ENCODE data around the gene LSS. TPM values are rescaled to one million over a fixed set of nuclear protein-coding genes. Genes with fewer than 3 reads are reported as not detected.

LSS gene
- total RNA-seq, 1 donor from 2014 or later = 26.7 TPM

GRCh38 chr21:46168659-46169386, 59.8 kb downstream of the LSS start:
- Mint-ChIP-seq H3K4me1 (peaks cover 13% of the 10 kb centered on the region), H3K27me3 (ENCODE audit: insufficient read depth, low read depth) (peaks cover 3% of the 10 kb centered on the region), H3K36me3 (peaks cover 5% of the 10 kb centered on the region), H3K4me3 (no peak overlapping the region), H3K9me3 (peaks cover 10% of the 10 kb centered on the region), H3K27ac (peak overlapping the region; percentile 46)
- H3K79me2 ChIP-seq (ENCODE audit: low read depth) = peaks cover 2% of the 10 kb centered on the region
- H3K9me3 ChIP-seq (ENCODE audit: low read depth) = no peaks in the 10 kb centered on the region
- H2AFZ ChIP-seq (replicated peaks) = no peak overlapping the region
- no peak overlapping the region for H3K27ac ChIP-seq
- no peak overlapping the region for H3K9ac ChIP-seq
- H3K36me3 ChIP-seq = no peaks in the 10 kb centered on the region
- no peaks in the 10 kb centered on the region for H3F3A ChIP-seq (ENCODE audit: low read depth)
- H3K4me1 ChIP-seq = no peaks in the 10 kb centered on the region
- no peak overlapping the region for H3K4me2 ChIP-seq
- TF ChIP-seq, protein P1, sequence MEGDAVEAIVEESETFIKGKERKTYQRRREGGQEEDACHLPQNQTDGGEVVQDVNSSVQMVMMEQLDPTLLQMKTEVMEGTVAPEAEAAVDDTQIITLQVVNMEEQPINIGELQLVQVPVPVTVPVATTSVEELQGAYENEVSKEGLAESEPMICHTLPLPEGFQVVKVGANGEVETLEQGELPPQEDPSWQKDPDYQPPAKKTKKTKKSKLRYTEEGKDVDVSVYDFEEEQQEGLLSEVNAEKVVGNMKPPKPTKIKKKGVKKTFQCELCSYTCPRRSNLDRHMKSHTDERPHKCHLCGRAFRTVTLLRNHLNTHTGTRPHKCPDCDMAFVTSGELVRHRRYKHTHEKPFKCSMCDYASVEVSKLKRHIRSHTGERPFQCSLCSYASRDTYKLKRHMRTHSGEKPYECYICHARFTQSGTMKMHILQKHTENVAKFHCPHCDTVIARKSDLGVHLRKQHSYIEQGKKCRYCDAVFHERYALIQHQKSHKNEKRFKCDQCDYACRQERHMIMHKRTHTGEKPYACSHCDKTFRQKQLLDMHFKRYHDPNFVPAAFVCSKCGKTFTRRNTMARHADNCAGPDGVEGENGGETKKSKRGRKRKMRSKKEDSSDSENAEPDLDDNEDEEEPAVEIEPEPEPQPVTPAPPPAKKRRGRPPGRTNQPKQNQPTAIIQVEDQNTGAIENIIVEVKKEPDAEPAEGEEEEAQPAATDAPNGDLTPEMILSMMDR (IDR thresholded peaks at IDR 0.05) = no peak
- H3K4me3 ChIP-seq = no peak overlapping the region
- no peaks in the 10 kb centered on the region for H4K20me1 ChIP-seq (ENCODE audit: low read depth)
- H3K27me3 ChIP-seq = no peaks in the 10 kb centered on the region
- no peak for DNase-seq (ENCODE audit: low spot score)

DNA sequence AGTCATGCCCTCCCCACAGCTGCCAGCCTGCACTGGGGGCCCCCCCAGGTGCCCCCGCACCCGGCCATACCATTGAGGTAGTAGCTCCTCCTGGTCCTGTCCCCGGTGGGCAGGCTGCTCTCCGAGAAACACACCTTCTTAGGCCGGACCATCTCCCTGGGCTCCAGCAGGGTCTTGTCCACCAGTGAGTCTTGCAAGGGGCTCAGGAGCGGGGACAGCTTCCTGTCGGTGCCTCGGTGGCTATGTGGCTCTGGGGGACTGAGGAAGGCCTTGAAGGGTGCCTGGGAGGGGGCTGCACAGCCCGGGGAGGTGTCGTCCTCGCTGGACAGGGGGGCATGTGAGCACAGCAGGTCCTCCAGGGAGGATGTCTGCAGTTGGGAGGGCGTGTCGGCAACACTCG, 60.3 kb downstream of the LSS start:
- Histone ChIP-seq H3K79me2 (ENCODE audit: low read depth) (no peaks in the 10 kb centered on the region), H3K4me1 (no peaks in the 10 kb centered on the region), H3K9ac (no peak overlapping the region), H3K36me3 (no peaks in the 10 kb centered on the region), H3K9me3 (ENCODE audit: low read depth) (no peaks in the 10 kb centered on the region), H3K27ac (no peak overlapping the region), H3F3A (ENCODE audit: low read depth) (no peaks in the 10 kb centered on the region), H3K4me2 (no peak overlapping the region), H3K4me3 (no peak overlapping the region), H2AFZ (replicated peaks) (no peak overlapping the region), H4K20me1 (ENCODE audit: low read depth) (no peaks in the 10 kb centered on the region), H3K27me3 (no peaks in the 10 kb centered on the region)
- Mint-ChIP-seq H3K27me3 (ENCODE audit: insufficient read depth, low read depth) (peaks cover 3% of the 10 kb centered on the region), H3K4me1 (peaks cover 13% of the 10 kb centered on the region), H3K27ac (no peak overlapping the region), H3K36me3 (peaks cover 8% of the 10 kb centered on the region), H3K9me3 (peaks cover 5% of the 10 kb centered on the region), H3K4me3 (no peak overlapping the region)
- DNase-seq (ENCODE audit: low spot score) = no peak
- no peak for TF ChIP-seq EZH2phosphoT487 (IDR thresholded peaks at IDR 0.05)
- no peak for TF ChIP-seq EZH2 (IDR thresholded peaks at IDR 0.05)
- TF ChIP-seq, protein P1 (IDR thresholded peaks at IDR 0.05) = no peak

DNA sequence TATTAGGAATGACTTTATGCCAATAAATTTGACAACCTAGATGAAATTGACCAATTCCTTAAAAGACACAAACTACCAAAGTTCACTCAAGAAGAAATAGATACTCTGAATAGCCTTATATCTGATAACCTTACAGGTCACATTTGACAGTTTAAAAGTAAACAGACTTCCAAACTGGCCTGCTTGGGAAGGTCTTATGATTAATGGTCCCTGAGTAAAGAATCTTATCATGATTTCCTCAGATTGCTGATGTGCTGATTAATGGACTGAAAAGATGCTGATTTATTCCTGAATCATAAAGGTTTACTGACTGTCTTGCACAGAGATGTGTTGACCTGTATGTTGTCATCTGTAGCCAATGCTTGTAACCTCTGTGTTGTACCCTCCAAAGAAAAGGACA, 63.5 kb downstream of the LSS start:
- H3K4me3 ChIP-seq = no peak overlapping the region
- TF ChIP-seq, protein P1 (IDR thresholded peaks at IDR 0.05) = no peak
- TF ChIP-seq EZH2 (IDR thresholded peaks at IDR 0.05) = no peak
- no peak for TF ChIP-seq EZH2phosphoT487 (IDR thresholded peaks at IDR 0.05)
- H3K27ac Mint-ChIP-seq = no peak overlapping the region
- H3K27me3 Mint-ChIP-seq (ENCODE audit: insufficient read depth, low read depth) = no peaks in the 10 kb centered on the region
- H3K4me2 ChIP-seq = no peak overlapping the region
- no peak overlapping the region for H2AFZ ChIP-seq (replicated peaks)
- no peaks in the 10 kb centered on the region for H3K9me3 ChIP-seq (ENCODE audit: low read depth)
- no peaks in the 10 kb centered on the region for H4K20me1 ChIP-seq (ENCODE audit: low read depth)
- H3K36me3 ChIP-seq = no peaks in the 10 kb centered on the region
- peaks cover 3% of the 10 kb centered on the region for H3F3A ChIP-seq (ENCODE audit: low read depth)
- no peak for DNase-seq (ENCODE audit: low spot score)
- no peaks in the 10 kb centered on the region for H3K79me2 ChIP-seq (ENCODE audit: low read depth)
- no peak overlapping the region for H3K4me3 Mint-ChIP-seq
- H3K9me3 Mint-ChIP-seq = peaks cover 7% of the 10 kb centered on the region
- H3K4me1 ChIP-seq = no peaks in the 10 kb centered on the region
- H3K27me3 ChIP-seq = no peaks in the 10 kb centered on the region
- peaks cover 11% of the 10 kb centered on the region for H3K36me3 Mint-ChIP-seq
- H3K9ac ChIP-seq = no peak overlapping the region
- H3K4me1 Mint-ChIP-seq = no peaks in the 10 kb centered on the region
- H3K27ac ChIP-seq = no peak overlapping the region

All from neural progenitor cell (in vitro differentiated cells).